ENCODE measurements around the gene TRIP12.
"Not testable (repeated sequence)": the region's sequence is repeated elsewhere in the genome, so short reads cannot be mapped to it uniquely, and the experiment has no call there.

The TRIP12 gene

DNA sequence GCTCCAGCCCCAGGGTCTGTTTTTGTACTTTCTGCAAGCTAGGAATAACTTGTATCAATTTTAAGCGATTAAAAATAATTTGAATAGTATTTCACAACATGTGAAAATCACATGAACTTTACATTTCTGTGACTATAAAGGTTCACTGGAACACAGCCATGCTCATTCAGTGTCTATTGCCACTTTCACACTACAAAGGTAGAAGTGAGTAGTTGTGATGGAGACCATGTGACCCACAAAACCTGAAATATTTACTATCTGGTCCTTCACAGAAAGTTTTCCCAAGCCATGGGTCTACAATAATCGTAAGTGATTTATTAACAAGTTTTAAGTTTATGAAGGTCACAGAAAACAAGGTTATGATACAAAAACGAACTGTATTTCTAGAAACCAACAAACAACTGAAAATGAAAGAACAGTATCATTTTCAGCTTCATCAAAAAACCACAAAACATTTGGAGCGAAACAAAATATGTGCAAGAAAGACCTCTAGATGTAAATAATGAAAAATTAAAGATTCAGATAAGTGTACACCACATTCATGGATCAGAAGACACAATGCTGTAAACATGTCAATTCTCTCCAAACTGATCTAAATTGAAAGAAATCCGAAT is 138.6 kb downstream of the TRIP12 start:
- Histone ChIP-seq H3K9me3 (ENCODE audit: control insufficient read depth in 2 of 2, low read length in 2 of 2) (no peaks in the 10 kb centered on the region), H3K4me3 (ENCODE audit: low read length in 2 of 2) (no peak overlapping the region), H3K4me1 (ENCODE audit: control insufficient read depth in 2 of 2, insufficient read depth in 2 of 2, low read length in 2 of 2) (no peaks in the 10 kb centered on the region), H3K27me3 (ENCODE audit: control insufficient read depth in 2 of 2, insufficient read depth in 2 of 2, low read length in 2 of 2) (no peaks in the 10 kb centered on the region), H3K27ac (ENCODE audit: low read depth in 2 of 2, low read length in 2 of 2) (peak overlapping the region in 1 of 2 donors; percentile 1), H3K36me3 (ENCODE audit: control insufficient read depth in 2 of 2, insufficient read depth in 2 of 2, low read length in 2 of 2) (peaks cover 54 to 57% of the 10 kb centered on the region in 2 donors), H3K9ac (ENCODE audit: low read depth in 1 of 2, low read length in 2 of 2) (no peak overlapping the region)

DNA sequence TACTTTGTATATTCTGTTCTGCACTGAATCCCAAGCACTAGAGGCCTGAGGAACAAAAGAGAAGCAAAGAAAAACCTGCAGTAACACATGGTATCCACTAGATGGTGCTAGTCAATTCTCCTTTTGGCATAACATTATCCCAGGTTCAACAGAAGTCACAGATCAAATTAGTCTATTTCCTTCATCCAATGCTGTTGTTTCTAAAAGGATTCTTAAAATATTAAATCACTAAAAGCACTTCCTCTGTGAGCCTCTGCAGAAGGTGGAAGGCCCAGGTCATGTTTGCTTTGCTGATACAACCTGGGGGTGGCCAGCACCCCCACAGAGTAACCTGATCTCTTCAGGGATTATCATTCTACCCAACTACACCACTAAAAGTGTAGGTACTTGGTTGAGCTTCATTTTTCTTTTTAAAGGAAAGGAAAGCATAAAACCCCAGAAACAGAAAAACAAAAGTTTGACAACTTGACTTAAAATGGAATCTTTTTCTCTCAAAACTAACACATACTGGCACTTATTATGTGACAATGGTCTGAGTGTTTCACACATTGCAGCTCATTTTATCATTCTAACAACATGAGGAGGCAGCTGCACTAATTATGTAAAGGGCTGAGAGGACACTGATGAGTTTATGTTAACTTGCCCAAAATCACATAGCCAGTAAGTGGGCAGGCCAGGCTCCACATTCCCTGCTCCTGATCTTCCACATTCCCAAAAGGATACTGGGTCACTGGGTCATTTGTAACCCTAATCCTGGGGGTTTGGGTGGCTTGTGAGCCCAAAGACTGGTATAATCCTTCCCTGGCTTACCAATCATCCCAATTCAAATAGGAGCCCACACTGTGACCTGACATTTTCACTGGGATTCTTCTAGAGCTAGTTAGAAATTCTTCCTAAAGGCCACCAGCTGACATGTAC is 140.7 kb downstream of the TRIP12 start:
- Histone ChIP-seq H3K4me1 (ENCODE audit: control insufficient read depth in 2 of 2, insufficient read depth in 2 of 2, low read length in 2 of 2) (no peaks in the 10 kb centered on the region), H3K4me3 (ENCODE audit: low read length in 2 of 2) (no peak overlapping the region), H3K27me3 (ENCODE audit: control insufficient read depth in 2 of 2, insufficient read depth in 2 of 2, low read length in 2 of 2) (no peaks in the 10 kb centered on the region), H3K36me3 (ENCODE audit: control insufficient read depth in 2 of 2, insufficient read depth in 2 of 2, low read length in 2 of 2) (peaks cover 66 to 68% of the 10 kb centered on the region in 2 donors), H3K27ac (ENCODE audit: low read depth in 2 of 2, low read length in 2 of 2) (no peak overlapping the region), H3K9me3 (ENCODE audit: control insufficient read depth in 2 of 2, low read length in 2 of 2) (no peaks in the 10 kb centered on the region), H3K9ac (ENCODE audit: low read depth in 1 of 2, low read length in 2 of 2) (no peak overlapping the region)

DNA sequence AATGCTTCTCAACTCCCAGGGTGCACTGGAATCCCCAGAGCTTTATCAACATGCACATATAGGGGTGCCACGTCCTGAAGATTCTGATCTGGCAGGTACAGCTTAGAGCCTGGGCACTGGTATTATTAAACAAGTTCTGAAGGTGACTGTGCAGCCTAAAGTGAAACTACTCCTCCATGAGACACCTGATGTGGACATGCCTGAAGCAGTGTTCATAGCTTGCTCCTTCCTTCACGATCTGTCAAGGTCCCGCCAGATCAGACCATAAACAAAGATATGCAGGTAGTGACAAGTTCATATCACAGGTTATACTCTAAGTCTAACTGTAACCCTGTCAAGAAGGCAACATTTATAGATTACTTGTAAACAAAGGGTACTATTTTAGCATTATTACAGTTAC is 142.2 kb downstream of the TRIP12 start:
- Histone ChIP-seq H3K27ac (ENCODE audit: low read depth in 2 of 2, low read length in 2 of 2) (no peak overlapping the region), H3K36me3 (ENCODE audit: control insufficient read depth in 2 of 2, insufficient read depth in 2 of 2, low read length in 2 of 2) (peaks cover 61 to 62% of the 10 kb centered on the region in 2 donors), H3K4me1 (ENCODE audit: control insufficient read depth in 2 of 2, insufficient read depth in 2 of 2, low read length in 2 of 2) (no peaks in the 10 kb centered on the region)

DNA sequence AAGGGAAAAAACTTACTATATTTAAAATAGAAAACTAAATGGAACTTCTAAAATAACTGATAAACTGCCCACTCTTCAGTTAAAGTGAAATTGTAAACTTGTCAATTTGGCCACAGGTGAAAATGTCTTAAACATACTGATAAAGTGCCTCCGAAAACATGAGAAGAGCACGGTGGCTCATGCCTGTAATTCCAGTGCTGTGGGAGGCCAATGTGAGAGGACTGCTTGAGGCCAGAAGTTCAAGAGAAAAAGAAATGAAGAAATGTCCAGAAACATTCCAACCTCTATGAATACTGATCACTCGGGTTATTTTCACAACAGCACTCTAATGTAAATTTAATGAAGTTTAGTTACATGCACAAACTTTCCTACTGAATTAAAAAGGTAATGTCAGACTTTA is 144.1 kb downstream of the TRIP12 start:
- no peak overlapping the region for H3K4me3 ChIP-seq (ENCODE audit: low read length in 2 of 2)
- H3K36me3 ChIP-seq (ENCODE audit: control insufficient read depth in 2 of 2, insufficient read depth in 2 of 2, low read length in 2 of 2): peaks cover 67 to 68% of the 10 kb centered on the region in 2 donors
- H3K27me3 ChIP-seq (ENCODE audit: control insufficient read depth in 2 of 2, insufficient read depth in 2 of 2, low read length in 2 of 2): no peaks in the 10 kb centered on the region
- H3K9ac ChIP-seq (ENCODE audit: low read depth in 1 of 2, low read length in 2 of 2): no peak overlapping the region
- no peaks in the 10 kb centered on the region for H3K9me3 ChIP-seq (ENCODE audit: control insufficient read depth in 2 of 2, low read length in 2 of 2)
- no peak overlapping the region for H3K27ac ChIP-seq (ENCODE audit: low read depth in 2 of 2, low read length in 2 of 2)
- no peaks in the 10 kb centered on the region for H3K4me1 ChIP-seq (ENCODE audit: control insufficient read depth in 2 of 2, insufficient read depth in 2 of 2, low read length in 2 of 2)

More for the DNA sequence above, 142.2 kb downstream of the TRIP12 start:
- no peak overlapping the region for H3K4me3 ChIP-seq (ENCODE audit: low read length in 2 of 2)
- H3K9me3 ChIP-seq (ENCODE audit: control insufficient read depth in 2 of 2, low read length in 2 of 2): no peaks in the 10 kb centered on the region
- no peaks in the 10 kb centered on the region for H3K27me3 ChIP-seq (ENCODE audit: control insufficient read depth in 2 of 2, insufficient read depth in 2 of 2, low read length in 2 of 2)
- H3K9ac ChIP-seq (ENCODE audit: low read depth in 1 of 2, low read length in 2 of 2): no peak overlapping the region

DNA sequence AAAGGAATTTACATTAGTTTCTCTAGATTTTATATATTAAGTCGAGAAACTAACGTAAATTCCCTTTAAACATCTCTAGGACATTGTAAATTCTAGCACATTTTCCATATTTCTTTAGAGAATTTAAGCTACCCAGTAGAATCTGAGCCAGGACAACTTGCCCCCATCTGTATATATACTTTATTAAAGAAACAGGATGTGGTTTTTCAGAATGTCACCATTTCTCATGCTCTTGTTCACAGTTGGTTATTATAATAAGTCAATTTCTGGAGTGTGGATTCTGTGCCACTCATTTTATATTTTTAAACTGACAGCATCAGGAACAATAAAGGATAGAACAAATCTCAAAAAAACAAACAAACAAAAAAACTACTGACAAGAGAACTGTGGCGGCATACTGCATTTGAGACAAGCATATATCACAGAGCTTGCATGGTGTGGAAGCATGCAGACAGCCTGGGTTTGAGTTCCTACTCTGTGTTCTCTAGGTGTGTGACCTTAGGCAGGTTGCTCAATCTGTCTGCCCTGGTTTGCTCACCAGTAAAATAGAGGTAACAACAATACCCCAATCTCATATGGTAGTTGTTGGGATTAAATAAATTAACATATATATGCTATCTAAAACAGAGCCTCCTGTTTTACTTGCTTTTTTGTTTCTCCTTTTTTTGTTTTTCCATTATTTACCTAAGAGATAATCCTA is 146.0 kb downstream of the TRIP12 start:
- Histone ChIP-seq H3K36me3 (ENCODE audit: control insufficient read depth in 2 of 2, insufficient read depth in 2 of 2, low read length in 2 of 2) (peaks cover 72 to 74% of the 10 kb centered on the region in 2 donors), H3K4me3 (ENCODE audit: low read length in 2 of 2) (no peak overlapping the region), H3K9me3 (ENCODE audit: control insufficient read depth in 2 of 2, low read length in 2 of 2) (no peaks in the 10 kb centered on the region), H3K27ac (ENCODE audit: low read depth in 2 of 2, low read length in 2 of 2) (no peak overlapping the region), H3K9ac (ENCODE audit: low read depth in 1 of 2, low read length in 2 of 2) (no peak overlapping the region), H3K4me1 (ENCODE audit: control insufficient read depth in 2 of 2, insufficient read depth in 2 of 2, low read length in 2 of 2) (no peaks in the 10 kb centered on the region), H3K27me3 (ENCODE audit: control insufficient read depth in 2 of 2, insufficient read depth in 2 of 2, low read length in 2 of 2) (no peaks in the 10 kb centered on the region)

DNA sequence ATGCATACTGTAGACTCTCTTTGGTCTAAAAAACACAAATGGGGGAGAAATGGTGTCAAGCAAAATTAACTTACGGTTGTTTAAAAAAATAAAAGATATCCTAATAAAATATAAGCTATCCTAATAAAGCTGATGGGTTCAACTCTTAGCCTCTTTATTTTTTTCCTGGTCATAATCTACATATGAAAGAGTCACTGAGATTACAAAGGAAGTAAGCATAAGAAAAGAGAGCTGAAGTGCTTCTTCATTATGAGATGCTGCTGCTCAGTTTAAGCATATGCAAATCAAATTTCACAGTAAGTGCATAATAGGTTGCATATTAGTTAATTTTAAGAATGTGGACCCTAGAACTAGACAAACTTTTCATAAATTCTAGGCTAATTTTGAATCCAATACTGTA is 147.6 kb downstream of the TRIP12 start:
- Histone ChIP-seq H3K4me3 (ENCODE audit: low read length in 2 of 2) (no peak overlapping the region), H3K4me1 (ENCODE audit: control insufficient read depth in 2 of 2, insufficient read depth in 2 of 2, low read length in 2 of 2) (no peaks in the 10 kb centered on the region), H3K9ac (ENCODE audit: low read depth in 1 of 2, low read length in 2 of 2) (no peak overlapping the region), H3K27ac (ENCODE audit: low read depth in 2 of 2, low read length in 2 of 2) (no peak overlapping the region), H3K9me3 (ENCODE audit: control insufficient read depth in 2 of 2, low read length in 2 of 2) (no peaks in the 10 kb centered on the region), H3K27me3 (ENCODE audit: control insufficient read depth in 2 of 2, insufficient read depth in 2 of 2, low read length in 2 of 2) (no peaks in the 10 kb centered on the region), H3K36me3 (ENCODE audit: control insufficient read depth in 2 of 2, insufficient read depth in 2 of 2, low read length in 2 of 2) (peaks cover 66 to 69% of the 10 kb centered on the region in 2 donors)

DNA sequence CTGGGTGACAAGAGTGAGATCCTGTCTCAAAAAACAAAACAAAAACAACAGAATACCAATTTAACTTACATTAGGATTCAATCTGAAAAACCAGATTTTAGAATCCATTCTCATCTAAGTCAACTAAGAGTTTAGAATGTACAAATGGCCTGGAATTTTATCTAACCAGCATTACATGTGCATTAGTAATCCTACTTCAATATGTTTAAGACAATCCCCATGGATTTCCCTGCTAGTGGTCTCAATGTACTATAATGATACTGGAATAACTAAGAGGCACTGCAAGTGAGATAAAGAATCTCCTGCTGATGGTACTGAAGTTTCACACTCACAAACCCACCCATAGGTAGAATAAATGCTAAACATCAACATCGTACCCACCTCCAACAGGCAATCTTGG is 153.6 kb downstream of the TRIP12 start:
- H3K4me3 ChIP-seq (ENCODE audit: low read length in 2 of 2): no peak overlapping the region
- no peaks in the 10 kb centered on the region for H3K4me1 ChIP-seq (ENCODE audit: control insufficient read depth in 2 of 2, insufficient read depth in 2 of 2, low read length in 2 of 2)
- peaks cover 67 to 79% of the 10 kb centered on the region in 2 donors for H3K36me3 ChIP-seq (ENCODE audit: control insufficient read depth in 2 of 2, insufficient read depth in 2 of 2, low read length in 2 of 2)
- no peaks in the 10 kb centered on the region for H3K9me3 ChIP-seq (ENCODE audit: control insufficient read depth in 2 of 2, low read length in 2 of 2)
- H3K27ac ChIP-seq (ENCODE audit: low read depth in 2 of 2, low read length in 2 of 2): no peak overlapping the region
- H3K9ac ChIP-seq (ENCODE audit: low read depth in 1 of 2, low read length in 2 of 2): no peak overlapping the region
- H3K27me3 ChIP-seq (ENCODE audit: control insufficient read depth in 2 of 2, insufficient read depth in 2 of 2, low read length in 2 of 2): no peaks in the 10 kb centered on the region

DNA sequence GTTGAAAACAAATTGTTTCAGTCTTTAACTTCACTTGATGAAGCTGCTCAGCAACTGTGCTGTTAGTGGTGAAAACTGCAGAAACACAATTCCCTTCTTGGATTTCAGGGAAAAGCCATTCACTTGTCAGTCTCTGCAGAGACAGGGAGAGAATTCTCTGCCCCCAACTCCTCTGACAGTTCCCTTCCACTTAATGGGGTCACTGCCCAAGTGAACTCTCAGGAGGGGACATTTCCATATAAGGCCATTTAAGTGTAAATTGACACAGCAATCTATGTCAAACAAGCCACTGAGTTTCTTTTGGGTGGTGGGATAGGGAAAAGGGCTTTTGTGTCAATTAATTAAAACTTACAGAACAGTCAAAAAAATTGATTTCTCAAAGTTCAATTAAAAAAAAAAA is 156.1 kb downstream of the TRIP12 start:
- Histone ChIP-seq H3K9ac (ENCODE audit: low read depth in 1 of 2, low read length in 2 of 2) (no peak overlapping the region), H3K36me3 (ENCODE audit: control insufficient read depth in 2 of 2, insufficient read depth in 2 of 2, low read length in 2 of 2) (peaks cover 43 to 59% of the 10 kb centered on the region in 2 donors), H3K27ac (ENCODE audit: low read depth in 2 of 2, low read length in 2 of 2) (no peak overlapping the region), H3K9me3 (ENCODE audit: control insufficient read depth in 2 of 2, low read length in 2 of 2) (no peaks in the 10 kb centered on the region), H3K27me3 (ENCODE audit: control insufficient read depth in 2 of 2, insufficient read depth in 2 of 2, low read length in 2 of 2) (no peaks in the 10 kb centered on the region), H3K4me3 (ENCODE audit: low read length in 2 of 2) (no peak overlapping the region), H3K4me1 (ENCODE audit: control insufficient read depth in 2 of 2, insufficient read depth in 2 of 2, low read length in 2 of 2) (no peaks in the 10 kb centered on the region)

DNA sequence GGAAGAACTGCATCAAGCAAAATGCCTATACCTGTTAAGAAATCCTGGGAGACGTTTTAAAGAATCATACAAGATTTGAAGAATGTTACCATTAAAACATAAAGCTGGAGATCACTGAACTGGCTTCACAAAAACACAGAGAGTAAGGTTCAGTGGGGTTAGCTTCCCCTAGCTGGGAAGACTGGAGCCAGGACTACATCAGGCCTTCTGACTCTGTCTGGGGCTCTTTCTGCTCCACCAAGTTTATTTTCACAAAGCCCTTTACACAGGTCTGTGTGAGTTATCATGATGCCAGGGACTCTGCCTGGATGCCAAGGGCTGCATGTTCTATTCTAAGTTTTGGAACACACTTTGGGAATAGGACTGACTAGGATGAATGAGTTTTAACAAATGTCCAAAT is 160.1 kb downstream of the TRIP12 start:
- Histone ChIP-seq H3K4me1 (ENCODE audit: control insufficient read depth in 2 of 2, insufficient read depth in 2 of 2, low read length in 2 of 2) (no peaks in the 10 kb centered on the region), H3K27ac (ENCODE audit: low read depth in 2 of 2, low read length in 2 of 2) (no peak overlapping the region), H3K9ac (ENCODE audit: low read depth in 1 of 2, low read length in 2 of 2) (no peak overlapping the region), H3K27me3 (ENCODE audit: control insufficient read depth in 2 of 2, insufficient read depth in 2 of 2, low read length in 2 of 2) (no peaks in the 10 kb centered on the region), H3K4me3 (ENCODE audit: low read length in 2 of 2) (no peak overlapping the region), H3K36me3 (ENCODE audit: control insufficient read depth in 2 of 2, insufficient read depth in 2 of 2, low read length in 2 of 2) (peaks cover 18 to 26% of the 10 kb centered on the region in 2 donors), H3K9me3 (ENCODE audit: control insufficient read depth in 2 of 2, low read length in 2 of 2) (no peaks in the 10 kb centered on the region)

DNA sequence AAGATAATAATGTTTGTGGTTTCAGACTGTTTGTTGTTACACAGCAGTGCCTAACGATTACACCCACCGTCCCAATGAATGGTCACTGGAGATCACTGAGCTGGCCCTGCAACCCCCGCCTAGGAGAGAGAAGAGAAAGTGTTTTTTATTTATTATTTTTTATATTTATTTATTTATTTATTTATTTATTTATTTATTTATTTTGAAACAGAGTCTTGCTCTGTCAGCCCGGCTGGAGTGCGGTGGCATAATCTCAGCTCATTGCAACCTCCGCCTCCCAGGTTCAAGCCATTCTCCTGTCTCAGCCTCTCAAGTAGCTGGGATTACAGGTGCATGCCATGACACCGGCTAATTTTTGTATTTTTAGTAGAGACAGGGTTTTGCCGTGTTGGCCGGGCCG is 164.3 kb downstream of the TRIP12 start:
- H3K27ac ChIP-seq (ENCODE audit: low read depth in 2 of 2, low read length in 2 of 2); H3K27me3 ChIP-seq (ENCODE audit: control insufficient read depth in 2 of 2, insufficient read depth in 2 of 2, low read length in 2 of 2); H3K36me3 ChIP-seq (ENCODE audit: control insufficient read depth in 2 of 2, insufficient read depth in 2 of 2, low read length in 2 of 2); H3K4me1 ChIP-seq (ENCODE audit: control insufficient read depth in 2 of 2, insufficient read depth in 2 of 2, low read length in 2 of 2); H3K9ac ChIP-seq (ENCODE audit: low read depth in 1 of 2, low read length in 2 of 2); H3K4me3 ChIP-seq (ENCODE audit: low read length in 2 of 2); H3K9me3 ChIP-seq (ENCODE audit: control insufficient read depth in 2 of 2, low read length in 2 of 2): not testable (repeated sequence)
